SK-N-SH treated with all-trans-retinoic acid at 6 μM for 48 hours (cell line): ENCODE measurements around the gene AMFR.

Source experiments
- ATAC-seq: fragments of 200-7000 bp; cut with Tn5 transposase; 3 replicates; pipeline ENCODE4 v1.9.1; 2020; ENCODE audit warnings: mild to moderate bottlenecking, moderate library complexity
- ARNTL ChIP-seq: fragments of 450-650 bp; formaldehyde crosslinking; IDR thresholded peaks from 2 replicates; pipeline ENCODE4 v1.5.0; 2020; ENCODE audit warnings: low read depth, mild to moderate bottlenecking, moderate library complexity, borderline replicate concordance
- BACH2 ChIP-seq: fragments of 250-450 bp; sonication (Bioruptor Pico); IDR thresholded peaks from 2 replicates; pipeline ENCODE4 v1.9.0; 2021; ENCODE audit warnings: mild to moderate bottlenecking, borderline replicate concordance
- ESRRG ChIP-seq: fragments of 250-450 bp; sonication (Bioruptor Pico); IDR thresholded peaks from 2 replicates; pipeline ENCODE4 v1.6.1; 2021; ENCODE audit warnings: mild to moderate bottlenecking
- GLIS3 ChIP-seq: fragments of 250-450 bp; sonication (Bioruptor Pico); IDR thresholded peaks from 2 replicates; pipeline ENCODE4 v1.5.0; 2020; ENCODE audit warnings: mild to moderate bottlenecking, moderate library complexity
- ISL1 ChIP-seq: fragments of 250-450 bp; sonication (Bioruptor Pico); IDR thresholded peaks from 2 replicates; pipeline ENCODE4 v2.1.2; 2022; ENCODE audit warnings: mild to moderate bottlenecking, moderate library complexity
- OSR1 ChIP-seq: fragments of 250-450 bp; sonication (Bioruptor Pico); IDR thresholded peaks from 2 replicates; pipeline ENCODE4 v1.8.0; 2022; ENCODE audit warnings: moderate library complexity, mild to moderate bottlenecking, inconsistent platforms
- PPARA ChIP-seq: fragments of 250-450 bp; sonication (Bioruptor Pico); IDR thresholded peaks from 2 replicates; pipeline ENCODE4 v1.5.0; 2020; ENCODE audit warnings: mild to moderate bottlenecking, borderline replicate concordance
- RARB ChIP-seq: fragments of 250-450 bp; sonication (Bioruptor Pico); IDR thresholded peaks from 2 replicates; pipeline ENCODE4 v1.8.0; 2021; ENCODE audit warnings: mild to moderate bottlenecking, moderate library complexity
- SNAI2 ChIP-seq: fragments of 250-450 bp; sonication (Bioruptor Pico); IDR thresholded peaks from 2 replicates; pipeline ENCODE4 v1.5.0; 2020; ENCODE audit warnings: mild to moderate bottlenecking, moderate library complexity
- TOX ChIP-seq: fragments of 250-450 bp; sonication (Bioruptor Pico); IDR thresholded peaks from 2 replicates; pipeline ENCODE4 v1.8.0; 2021; ENCODE audit warnings: mild to moderate bottlenecking, moderate library complexity, borderline replicate concordance
- ZFP3 ChIP-seq: fragments of 250-450 bp; sonication (Bioruptor Pico); IDR thresholded peaks from 2 replicates; pipeline ENCODE4 v1.5.0; 2020; ENCODE audit warnings: mild to moderate bottlenecking, moderate library complexity
- ZFP30 ChIP-seq: fragments of 450-650 bp; formaldehyde crosslinking; IDR thresholded peaks from 2 replicates; pipeline ENCODE4 v1.5.0; 2022; ENCODE audit warnings: mild to moderate bottlenecking, moderate library complexity
- ZNF565 ChIP-seq: fragments of 450-650 bp; formaldehyde crosslinking; conservative IDR thresholded peaks from 2 replicates; pipeline ENCODE4 v1.5.0; 2020; ENCODE audit warnings: low read depth, mild to moderate bottlenecking, moderate library complexity
- ZNF70 ChIP-seq: fragments of 450-650 bp; formaldehyde crosslinking; IDR thresholded peaks from 2 replicates; pipeline ENCODE4 v1.5.0; 2020; ENCODE audit warnings: mild to moderate bottlenecking, moderate library complexity
- ZNF8 ChIP-seq: fragments of 450-650 bp; formaldehyde crosslinking; IDR thresholded peaks from 2 replicates; pipeline ENCODE4 v1.5.0; 2020; ENCODE audit warnings: mild to moderate bottlenecking, moderate library complexity
- TF ChIP-seq, protein P1 (sequence below): fragments of 250-450 bp; sonication (Bioruptor Pico); IDR thresholded peaks from 2 replicates; pipeline ENCODE4 v1.5.1; 2020; ENCODE audit warnings: low read depth, mild to moderate bottlenecking, moderate library complexity
- TF ChIP-seq, protein P2 (sequence below): fragments of 250-450 bp; sonication (Bioruptor Pico); IDR thresholded peaks from 2 replicates; pipeline ENCODE4 v1.8.0; 2020; ENCODE audit warnings: mild to moderate bottlenecking, moderate library complexity, borderline replicate concordance
- TF ChIP-seq, protein P3 (sequence below): fragments of 250-450 bp; sonication (Bioruptor Pico); IDR thresholded peaks from 2 replicates; pipeline ENCODE4 v1.5.1; 2021; ENCODE audit warnings: mild to moderate bottlenecking, moderate library complexity
- TF ChIP-seq, protein P4 (sequence below): fragments of 250-450 bp; sonication (Bioruptor Pico); IDR thresholded peaks from 2 replicates; pipeline ENCODE4 v1.5.0; 2020; ENCODE audit warnings: mild to moderate bottlenecking, moderate library complexity

The AMFR gene

DNA sequence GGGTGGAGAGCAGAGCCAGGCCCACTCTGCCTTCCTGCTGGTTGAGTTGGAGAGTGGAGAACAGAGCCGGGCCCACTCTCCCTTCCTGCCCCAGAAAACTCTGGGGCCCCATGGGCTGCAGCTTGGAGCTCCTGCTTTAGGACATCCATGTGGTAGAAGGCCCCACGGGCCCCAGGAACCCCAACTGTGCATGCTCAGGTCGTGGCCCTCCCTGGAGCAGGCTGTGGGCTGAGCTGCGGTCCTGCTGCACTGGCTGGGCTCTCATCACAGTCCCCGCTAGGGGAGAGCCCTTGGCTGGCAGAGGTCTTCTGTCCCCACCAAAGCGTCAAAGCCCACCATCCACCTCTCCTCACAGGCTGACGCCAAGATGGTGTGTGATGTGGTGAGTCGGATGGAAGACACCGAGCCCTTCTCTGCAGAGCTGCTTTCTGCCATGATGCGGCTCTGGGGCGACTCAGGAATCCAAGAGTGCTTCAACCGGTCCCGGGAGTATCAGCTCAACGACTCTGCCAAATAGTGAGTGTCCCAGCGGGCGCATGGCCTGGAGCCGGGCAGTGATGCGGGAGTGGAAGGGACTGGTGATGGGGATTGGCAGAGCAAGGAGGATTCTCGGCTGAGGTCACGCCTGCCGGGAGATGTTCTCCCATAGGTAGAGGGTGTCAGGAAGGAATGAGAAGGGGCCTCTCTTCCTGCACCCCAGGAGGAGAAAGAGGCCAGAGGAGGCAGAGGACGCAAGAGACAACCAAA lies 96.9 kb downstream of the AMFR start:
- TF ChIP-seq OSR1: no peak
- no peak for TF ChIP-seq BACH2 (CRISPR knock-in tag)
- no peak for TF ChIP-seq ZFP3 (CRISPR knock-in tag)
- no peak for TF ChIP-seq ZNF8 (CRISPR knock-in tag)
- TF ChIP-seq, protein P1, sequence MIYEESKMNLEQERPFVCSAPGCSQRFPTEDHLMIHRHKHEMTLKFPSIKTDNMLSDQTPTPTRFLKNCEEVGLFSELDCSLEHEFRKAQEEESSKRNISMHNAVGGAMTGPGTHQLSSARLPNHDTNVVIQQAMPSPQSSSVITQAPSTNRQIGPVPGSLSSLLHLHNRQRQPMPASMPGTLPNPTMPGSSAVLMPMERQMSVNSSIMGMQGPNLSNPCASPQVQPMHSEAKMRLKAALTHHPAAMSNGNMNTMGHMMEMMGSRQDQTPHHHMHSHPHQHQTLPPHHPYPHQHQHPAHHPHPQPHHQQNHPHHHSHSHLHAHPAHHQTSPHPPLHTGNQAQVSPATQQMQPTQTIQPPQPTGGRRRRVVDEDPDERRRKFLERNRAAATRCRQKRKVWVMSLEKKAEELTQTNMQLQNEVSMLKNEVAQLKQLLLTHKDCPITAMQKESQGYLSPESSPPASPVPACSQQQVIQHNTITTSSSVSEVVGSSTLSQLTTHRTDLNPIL (CRISPR knock-in tag): no peak
- no peak for TF ChIP-seq ZNF565 (CRISPR knock-in tag)
- no peak for TF ChIP-seq ZNF70
- no peak for TF ChIP-seq ISL1 (CRISPR knock-in tag)
- TF ChIP-seq SNAI2 (CRISPR knock-in tag): no peak
- no peak for TF ChIP-seq ZFP30 (CRISPR knock-in tag)
- TF ChIP-seq, protein P2, sequence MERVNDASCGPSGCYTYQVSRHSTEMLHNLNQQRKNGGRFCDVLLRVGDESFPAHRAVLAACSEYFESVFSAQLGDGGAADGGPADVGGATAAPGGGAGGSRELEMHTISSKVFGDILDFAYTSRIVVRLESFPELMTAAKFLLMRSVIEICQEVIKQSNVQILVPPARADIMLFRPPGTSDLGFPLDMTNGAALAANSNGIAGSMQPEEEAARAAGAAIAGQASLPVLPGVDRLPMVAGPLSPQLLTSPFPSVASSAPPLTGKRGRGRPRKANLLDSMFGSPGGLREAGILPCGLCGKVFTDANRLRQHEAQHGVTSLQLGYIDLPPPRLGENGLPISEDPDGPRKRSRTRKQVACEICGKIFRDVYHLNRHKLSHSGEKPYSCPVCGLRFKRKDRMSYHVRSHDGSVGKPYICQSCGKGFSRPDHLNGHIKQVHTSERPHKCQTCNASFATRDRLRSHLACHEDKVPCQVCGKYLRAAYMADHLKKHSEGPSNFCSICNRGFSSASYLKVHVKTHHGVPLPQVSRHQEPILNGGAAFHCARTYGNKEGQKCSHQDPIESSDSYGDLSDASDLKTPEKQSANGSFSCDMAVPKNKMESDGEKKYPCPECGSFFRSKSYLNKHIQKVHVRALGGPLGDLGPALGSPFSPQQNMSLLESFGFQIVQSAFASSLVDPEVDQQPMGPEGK (CRISPR knock-in tag): no peak
- TF ChIP-seq, protein P3, sequence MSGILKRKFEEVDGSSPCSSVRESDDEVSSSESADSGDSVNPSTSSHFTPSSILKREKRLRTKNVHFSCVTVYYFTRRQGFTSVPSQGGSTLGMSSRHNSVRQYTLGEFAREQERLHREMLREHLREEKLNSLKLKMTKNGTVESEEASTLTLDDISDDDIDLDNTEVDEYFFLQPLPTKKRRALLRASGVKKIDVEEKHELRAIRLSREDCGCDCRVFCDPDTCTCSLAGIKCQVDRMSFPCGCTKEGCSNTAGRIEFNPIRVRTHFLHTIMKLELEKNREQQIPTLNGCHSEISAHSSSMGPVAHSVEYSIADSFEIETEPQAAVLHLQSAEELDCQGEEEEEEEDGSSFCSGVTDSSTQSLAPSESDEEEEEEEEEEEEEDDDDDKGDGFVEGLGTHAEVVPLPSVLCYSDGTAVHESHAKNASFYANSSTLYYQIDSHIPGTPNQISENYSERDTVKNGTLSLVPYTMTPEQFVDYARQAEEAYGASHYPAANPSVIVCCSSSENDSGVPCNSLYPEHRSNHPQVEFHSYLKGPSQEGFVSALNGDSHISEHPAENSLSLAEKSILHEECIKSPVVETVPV: no peak
- no peak for TF ChIP-seq ARNTL (CRISPR knock-in tag)
- TF ChIP-seq ESRRG (CRISPR knock-in tag): no peak
- TF ChIP-seq, all 23 proteins: peak for 0
- ATAC-seq: no peak

DNA sequence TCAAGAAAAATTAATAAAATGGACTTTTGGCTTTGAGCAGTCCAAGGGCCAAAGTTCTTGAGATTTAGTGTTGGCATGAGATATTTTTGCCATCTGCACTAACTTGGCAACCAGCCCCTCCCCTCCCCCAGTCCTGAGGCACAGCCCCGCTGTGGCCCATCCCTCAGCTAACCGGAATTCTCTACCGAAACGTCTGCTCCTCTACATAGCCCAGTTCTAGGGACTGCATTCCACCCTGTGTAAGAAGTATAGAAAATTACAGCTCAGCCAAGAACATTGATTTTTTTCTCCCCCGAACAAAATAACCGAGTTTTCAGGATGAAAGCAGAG lies 97.5 kb downstream of the AMFR start:
- TF ChIP-seq ZNF565 (CRISPR knock-in tag) (no peak), TOX (CRISPR knock-in tag) (no peak), BACH2 (CRISPR knock-in tag) (no peak), ZFP30 (CRISPR knock-in tag) (no peak), ZNF70 (no peak)
- no peak for ATAC-seq

DNA sequence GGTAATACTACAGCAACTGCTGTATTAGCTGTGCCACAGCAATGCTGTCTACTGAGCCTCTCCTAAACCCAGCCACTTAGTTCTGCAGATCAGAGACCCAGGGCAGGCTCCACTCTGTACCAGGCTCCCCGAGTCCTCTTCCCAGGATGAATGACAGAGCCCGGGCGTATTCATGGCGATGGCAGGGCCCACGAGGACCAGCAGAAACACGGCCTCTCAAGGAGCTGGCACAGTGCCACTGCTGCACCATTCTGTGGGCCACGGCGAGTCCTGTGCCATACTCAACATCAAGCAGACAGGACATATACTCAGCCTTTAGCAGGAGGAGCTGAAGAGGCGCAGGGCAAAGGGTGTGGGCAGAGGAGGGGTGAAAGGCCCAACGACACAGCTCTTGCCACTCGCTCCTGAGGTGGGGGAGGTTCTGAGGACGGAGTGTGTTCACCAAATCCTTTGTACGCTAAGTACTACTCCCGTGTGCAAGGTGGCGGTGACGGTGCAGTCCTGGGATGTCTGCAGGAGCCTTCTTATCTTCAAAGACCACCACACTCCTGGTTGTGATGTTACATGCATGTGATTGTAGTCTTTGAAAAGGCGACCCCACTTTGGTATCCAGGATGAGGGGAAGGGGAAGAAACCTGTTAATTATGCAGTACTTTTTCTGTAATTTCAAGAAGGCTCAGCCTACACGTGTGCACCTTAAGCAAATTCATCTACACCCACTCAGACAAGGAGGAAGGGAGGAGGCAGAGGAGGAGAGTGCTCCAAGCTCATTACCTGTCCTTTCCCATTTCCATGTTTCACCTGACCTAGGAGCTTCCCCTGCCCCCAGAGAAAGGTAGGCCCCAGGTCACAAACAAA lies 98.0 kb downstream of the AMFR start:
- TF ChIP-seq, protein P4, sequence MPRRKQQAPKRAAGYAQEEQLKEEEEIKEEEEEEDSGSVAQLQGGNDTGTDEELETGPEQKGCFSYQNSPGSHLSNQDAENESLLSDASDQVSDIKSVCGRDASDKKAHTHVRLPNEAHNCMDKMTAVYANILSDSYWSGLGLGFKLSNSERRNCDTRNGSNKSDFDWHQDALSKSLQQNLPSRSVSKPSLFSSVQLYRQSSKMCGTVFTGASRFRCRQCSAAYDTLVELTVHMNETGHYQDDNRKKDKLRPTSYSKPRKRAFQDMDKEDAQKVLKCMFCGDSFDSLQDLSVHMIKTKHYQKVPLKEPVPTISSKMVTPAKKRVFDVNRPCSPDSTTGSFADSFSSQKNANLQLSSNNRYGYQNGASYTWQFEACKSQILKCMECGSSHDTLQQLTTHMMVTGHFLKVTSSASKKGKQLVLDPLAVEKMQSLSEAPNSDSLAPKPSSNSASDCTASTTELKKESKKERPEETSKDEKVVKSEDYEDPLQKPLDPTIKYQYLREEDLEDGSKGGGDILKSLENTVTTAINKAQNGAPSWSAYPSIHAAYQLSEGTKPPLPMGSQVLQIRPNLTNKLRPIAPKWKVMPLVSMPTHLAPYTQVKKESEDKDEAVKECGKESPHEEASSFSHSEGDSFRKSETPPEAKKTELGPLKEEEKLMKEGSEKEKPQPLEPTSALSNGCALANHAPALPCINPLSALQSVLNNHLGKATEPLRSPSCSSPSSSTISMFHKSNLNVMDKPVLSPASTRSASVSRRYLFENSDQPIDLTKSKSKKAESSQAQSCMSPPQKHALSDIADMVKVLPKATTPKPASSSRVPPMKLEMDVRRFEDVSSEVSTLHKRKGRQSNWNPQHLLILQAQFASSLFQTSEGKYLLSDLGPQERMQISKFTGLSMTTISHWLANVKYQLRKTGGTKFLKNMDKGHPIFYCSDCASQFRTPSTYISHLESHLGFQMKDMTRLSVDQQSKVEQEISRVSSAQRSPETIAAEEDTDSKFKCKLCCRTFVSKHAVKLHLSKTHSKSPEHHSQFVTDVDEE (CRISPR knock-in tag): no peak
- TF ChIP-seq, protein P3: no peak
- TF ChIP-seq ESRRG (CRISPR knock-in tag): no peak
- no peak for TF ChIP-seq ZFP3 (CRISPR knock-in tag)
- no peak for TF ChIP-seq TOX (CRISPR knock-in tag)
- TF ChIP-seq ARNTL (CRISPR knock-in tag): no peak
- no peak for TF ChIP-seq GLIS3 (CRISPR knock-in tag)
- TF ChIP-seq RARB (CRISPR knock-in tag): no peak
- no peak for TF ChIP-seq ZNF70
- TF ChIP-seq BACH2 (CRISPR knock-in tag): no peak
- no peak for TF ChIP-seq ZNF8 (CRISPR knock-in tag)
- TF ChIP-seq ZFP30 (CRISPR knock-in tag): no peak
- no peak for TF ChIP-seq SNAI2 (CRISPR knock-in tag)
- TF ChIP-seq PPARA (CRISPR knock-in tag): no peak
- TF ChIP-seq ISL1 (CRISPR knock-in tag): no peak
- TF ChIP-seq, all 23 proteins: peak for 0
- no peak for ATAC-seq
